Activated naive CD8-positive, alpha-beta T cell treated with anti-CD3 and anti-CD28 coated beads, Interleukin-2, amount 50 U/mL, for 24 hours (primary cell): ENCODE measurements around the gene SULT2B1.

ENCODE experiments used
- ATAC-seq: fragments of 150-1000 bp; cut with Tn5 transposase; one replicate; pipeline ENCODE4 v1.10.0; 2021
- DNase-seq: peaks from one replicate; pipeline ENCODE4 v3.0.0; 2021
- H3K27ac Mint-ChIP-seq: one replicate; pipeline ENCODE4 v1.8.0; 2021; ENCODE audit warnings: mild to moderate bottlenecking, mixed read lengths
- H3K27me3 Mint-ChIP-seq: one replicate; pipeline ENCODE4 v1.8.0; 2021; ENCODE audit warnings: mixed read lengths
- H3K36me3 Mint-ChIP-seq: one replicate; pipeline ENCODE4 v1.8.0; 2021; ENCODE audit warnings: low read depth, mixed read lengths
- H3K4me1 Mint-ChIP-seq: one replicate; pipeline ENCODE4 v1.8.0; 2021; ENCODE audit warnings: mixed read lengths
- H3K4me3 Mint-ChIP-seq: one replicate; pipeline ENCODE4 v1.8.0; 2021; ENCODE audit warnings: mild to moderate bottlenecking, moderate library complexity, mixed read lengths
- H3K9me3 Mint-ChIP-seq: one replicate; pipeline ENCODE4 v1.8.0; 2021; ENCODE audit warnings: mixed read lengths

Gene SULT2B1

GRCh38 chr19:48543121-48543710 lies 8.8 kb upstream of the SULT2B1 start:
- Mint-ChIP-seq H3K36me3 (no peaks in the 10 kb centered on the region), H3K27me3 (no peaks in the 10 kb centered on the region), H3K27ac (no peak overlapping the region), H3K4me3 (no peak overlapping the region), H3K9me3 (no peaks in the 10 kb centered on the region), H3K4me1 (no peaks in the 10 kb centered on the region)
- DNase-seq (no peak), ATAC-seq (no peak)

DNA sequence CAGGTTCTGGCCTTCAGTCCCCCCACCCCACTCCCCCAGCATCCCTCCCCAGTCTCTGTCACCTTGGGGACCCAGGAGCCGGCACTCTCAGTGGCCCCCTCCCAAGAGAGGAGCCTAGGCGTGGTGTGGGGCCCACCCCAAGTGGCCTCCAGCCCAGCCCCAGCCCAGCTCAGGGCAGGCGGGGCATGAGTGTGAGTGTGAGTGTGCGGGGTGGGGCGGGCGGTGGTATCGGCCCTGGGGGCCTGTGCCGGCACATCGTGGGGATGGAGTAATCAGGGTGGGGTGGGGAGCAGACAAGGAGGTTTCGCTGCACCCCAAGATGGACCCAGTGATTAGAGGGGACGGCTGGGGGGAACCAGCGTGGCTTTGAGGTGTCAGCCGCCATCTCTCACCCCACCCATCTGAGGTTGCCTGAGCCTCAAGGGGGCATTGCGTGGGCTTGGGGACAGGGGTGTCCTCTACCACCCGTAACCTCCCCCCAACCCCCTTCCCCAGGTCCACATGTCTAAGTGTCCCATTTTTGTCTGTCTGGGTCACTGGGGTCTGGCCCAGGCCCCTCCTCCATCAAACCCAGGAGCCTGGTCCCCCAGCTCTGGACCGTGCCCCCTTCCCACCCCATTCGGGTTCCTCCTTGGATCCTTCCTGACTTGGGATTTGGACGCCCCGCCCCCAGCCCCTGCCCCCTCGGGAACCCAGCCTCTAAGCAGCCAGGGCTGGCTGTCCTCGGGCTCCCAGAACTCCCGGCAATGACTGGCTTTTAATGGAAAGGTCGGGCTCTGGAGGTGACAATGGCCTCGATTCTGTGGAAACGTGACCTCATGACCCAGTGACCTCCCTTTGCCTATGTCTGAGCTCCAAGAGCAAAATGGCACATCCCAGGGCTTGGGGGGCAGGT lies 6.9 kb upstream of the SULT2B1 start:
- no peak overlapping the region for H3K27ac Mint-ChIP-seq
- DNase-seq = no peak
- no peaks in the 10 kb centered on the region for H3K36me3 Mint-ChIP-seq
- no peaks in the 10 kb centered on the region for H3K9me3 Mint-ChIP-seq
- no peaks in the 10 kb centered on the region for H3K4me1 Mint-ChIP-seq
- ATAC-seq = no peak
- H3K4me3 Mint-ChIP-seq = no peak overlapping the region
- no peaks in the 10 kb centered on the region for H3K27me3 Mint-ChIP-seq

DNA sequence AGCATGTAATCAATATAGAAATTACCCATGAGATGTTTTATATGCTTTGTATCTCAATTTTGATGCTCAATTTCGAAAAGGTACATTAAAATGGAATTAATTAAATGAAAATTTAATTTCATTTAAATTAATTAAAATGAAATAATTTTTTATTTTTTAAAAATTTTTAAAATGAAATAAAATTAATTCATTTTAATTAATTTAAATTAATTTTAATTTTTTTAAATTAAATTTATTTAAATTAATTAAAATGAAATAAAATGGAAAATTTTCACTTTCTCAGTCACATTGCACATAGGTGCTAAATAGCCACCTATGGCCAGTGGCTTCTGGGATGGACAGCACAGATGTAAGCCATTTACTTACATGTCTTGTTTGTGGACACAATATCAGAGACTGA lies 4.2 kb upstream of the SULT2B1 start:
- no peak for ATAC-seq
- Mint-ChIP-seq H3K4me1 (no peaks in the 10 kb centered on the region), H3K27ac (no peak overlapping the region), H3K9me3 (no peaks in the 10 kb centered on the region), H3K27me3 (no peaks in the 10 kb centered on the region), H3K4me3 (no peak overlapping the region), H3K36me3 (no peaks in the 10 kb centered on the region)
- DNase-seq = no peak

- DNase-seq (no peak), ATAC-seq (no peak)
- Mint-ChIP-seq H3K4me3 (no peak overlapping the region), H3K27me3 (no peaks in the 10 kb centered on the region), H3K4me1 (no peaks in the 10 kb centered on the region), H3K27ac (no peak overlapping the region), H3K36me3 (no peaks in the 10 kb centered on the region), H3K9me3 (no peaks in the 10 kb centered on the region)
Observed at GRCh38 chr19:48548253-48548911, 3.6 kb upstream of the SULT2B1 start.

GRCh38 chr19:48549380-48549779 lies 2.6 kb upstream of the SULT2B1 start:
- H3K27ac Mint-ChIP-seq = no peak overlapping the region
- no peak overlapping the region for H3K4me3 Mint-ChIP-seq
- ATAC-seq (no peak), DNase-seq (no peak)
- H3K27me3 Mint-ChIP-seq = no peaks in the 10 kb centered on the region
- H3K9me3 Mint-ChIP-seq = no peaks in the 10 kb centered on the region
- no peaks in the 10 kb centered on the region for H3K36me3 Mint-ChIP-seq
- no peaks in the 10 kb centered on the region for H3K4me1 Mint-ChIP-seq

DNA sequence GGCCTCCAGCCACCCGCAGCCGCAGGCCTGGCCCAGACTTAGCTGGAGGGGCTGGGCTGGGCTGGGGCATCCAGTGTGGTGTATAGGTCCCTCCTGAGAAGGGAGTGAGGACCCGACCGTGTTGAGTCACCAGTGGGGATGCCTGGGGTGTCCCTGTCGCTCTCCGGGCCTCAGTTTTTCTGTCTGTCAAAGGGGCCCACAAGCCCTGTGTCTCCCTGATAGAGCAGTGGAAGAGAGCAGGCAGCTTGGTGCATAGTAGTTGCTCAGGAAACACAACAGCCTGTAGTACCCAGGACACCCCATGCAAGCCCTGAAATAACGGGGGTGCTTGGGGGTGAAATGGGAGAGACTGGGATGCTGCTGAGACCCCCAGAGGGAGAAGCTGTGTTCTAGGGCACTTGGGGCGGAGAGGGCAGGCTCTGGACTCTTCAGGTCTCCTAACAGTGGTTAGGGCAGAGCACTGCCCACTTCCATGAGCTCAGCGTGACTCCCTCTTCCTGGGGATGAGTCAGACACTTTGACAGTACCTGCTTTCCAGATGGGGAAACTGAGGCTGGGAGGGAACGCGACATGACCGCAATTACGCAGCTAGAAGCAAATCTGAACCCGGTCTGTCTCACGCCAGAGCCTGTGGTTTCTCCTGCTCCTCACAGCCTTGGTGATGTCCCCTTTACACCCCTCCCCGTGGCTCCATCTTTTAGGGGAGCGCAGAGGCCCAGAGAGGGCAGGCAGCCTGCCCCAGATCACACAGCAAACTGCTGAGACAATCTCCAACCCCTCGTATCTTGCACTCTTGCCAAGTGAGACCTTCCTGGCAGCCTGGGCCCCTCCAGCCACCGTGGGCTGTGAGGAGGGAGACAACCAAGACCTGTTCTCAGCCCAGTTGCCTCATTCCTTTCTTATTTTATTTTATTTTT lies 692 bp downstream of the SULT2B1 start:
- H3K36me3 Mint-ChIP-seq = no peaks in the 10 kb centered on the region
- no peak overlapping the region for H3K27ac Mint-ChIP-seq
- H3K9me3 Mint-ChIP-seq = no peaks in the 10 kb centered on the region
- ATAC-seq = no peak
- H3K27me3 Mint-ChIP-seq = peaks cover 12% of the 10 kb centered on the region
- no peaks in the 10 kb centered on the region for H3K4me1 Mint-ChIP-seq
- no peak overlapping the region for H3K4me3 Mint-ChIP-seq
- DNase-seq = no peak

GRCh38 chr19:48553676-48554384 lies 1.9 kb downstream of the SULT2B1 start:
- DNase-seq (no peak), ATAC-seq (no peak)
- no peak overlapping the region for H3K27ac Mint-ChIP-seq
- H3K4me1 Mint-ChIP-seq = no peaks in the 10 kb centered on the region
- peaks cover 16% of the 10 kb centered on the region for H3K27me3 Mint-ChIP-seq
- no peaks in the 10 kb centered on the region for H3K9me3 Mint-ChIP-seq
- no peaks in the 10 kb centered on the region for H3K36me3 Mint-ChIP-seq
- no peak overlapping the region for H3K4me3 Mint-ChIP-seq

GRCh38 chr19:48554385-48555091 lies 2.6 kb downstream of the SULT2B1 start:
- no peaks in the 10 kb centered on the region for H3K9me3 Mint-ChIP-seq
- H3K27ac Mint-ChIP-seq = no peak overlapping the region
- H3K36me3 Mint-ChIP-seq = no peaks in the 10 kb centered on the region
- no peaks in the 10 kb centered on the region for H3K4me1 Mint-ChIP-seq
- DNase-seq = no peak
- no peak overlapping the region for H3K4me3 Mint-ChIP-seq
- peaks cover 20% of the 10 kb centered on the region for H3K27me3 Mint-ChIP-seq
- no peak for ATAC-seq

DNA sequence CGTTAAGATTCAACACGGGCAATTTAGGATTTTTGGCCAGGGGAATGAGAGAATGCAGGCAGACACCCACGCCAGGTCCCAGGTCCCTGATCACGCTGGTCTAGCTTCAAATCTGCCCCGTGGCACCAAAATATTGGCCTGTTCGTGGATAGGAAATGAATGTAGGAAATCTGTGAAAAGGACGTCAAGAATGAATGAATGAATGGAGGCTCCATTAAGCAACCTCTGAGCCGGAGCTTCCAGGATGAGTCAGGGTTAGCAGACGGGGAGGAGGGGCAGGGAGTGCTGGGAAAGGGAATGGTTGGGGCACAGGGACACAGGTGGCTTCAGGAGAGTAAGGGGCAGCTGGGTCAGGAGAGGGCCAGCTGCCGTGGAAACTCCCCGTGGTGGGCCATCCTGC lies 4.2 kb downstream of the SULT2B1 start:
- no peaks in the 10 kb centered on the region for H3K4me1 Mint-ChIP-seq
- no peaks in the 10 kb centered on the region for H3K9me3 Mint-ChIP-seq
- H3K4me3 Mint-ChIP-seq = no peak overlapping the region
- no peak for ATAC-seq
- H3K27me3 Mint-ChIP-seq = peaks cover 20% of the 10 kb centered on the region
- no peaks in the 10 kb centered on the region for H3K36me3 Mint-ChIP-seq
- H3K27ac Mint-ChIP-seq = peak overlapping the region; percentile 21
- DNase-seq = no peak

DNA sequence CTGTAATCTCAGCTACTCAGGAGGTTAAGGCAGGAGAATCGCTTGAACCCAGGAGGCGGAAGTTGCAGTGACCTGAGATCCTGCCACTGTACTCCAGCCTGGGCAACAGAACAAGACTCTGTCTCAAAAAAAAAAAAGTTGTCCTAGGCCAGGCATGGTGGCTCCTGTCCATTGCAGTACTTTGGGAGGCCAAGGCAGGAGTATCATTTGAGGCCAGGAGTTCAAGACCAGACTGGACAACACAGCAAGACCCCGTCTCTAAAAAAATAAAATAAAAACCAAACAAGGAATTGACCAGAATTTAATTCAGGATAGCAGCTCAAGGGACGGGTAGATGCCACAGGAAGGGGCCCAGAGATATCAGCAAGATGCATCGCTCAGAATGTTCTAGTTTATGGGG lies 4.9 kb downstream of the SULT2B1 start:
- Mint-ChIP-seq H3K27me3 (peaks cover 20% of the 10 kb centered on the region), H3K27ac (no peak overlapping the region), H3K4me1 (no peaks in the 10 kb centered on the region), H3K4me3 (no peak overlapping the region), H3K36me3 (no peaks in the 10 kb centered on the region), H3K9me3 (no peaks in the 10 kb centered on the region)
- no peak for ATAC-seq
- no peak for DNase-seq

DNA sequence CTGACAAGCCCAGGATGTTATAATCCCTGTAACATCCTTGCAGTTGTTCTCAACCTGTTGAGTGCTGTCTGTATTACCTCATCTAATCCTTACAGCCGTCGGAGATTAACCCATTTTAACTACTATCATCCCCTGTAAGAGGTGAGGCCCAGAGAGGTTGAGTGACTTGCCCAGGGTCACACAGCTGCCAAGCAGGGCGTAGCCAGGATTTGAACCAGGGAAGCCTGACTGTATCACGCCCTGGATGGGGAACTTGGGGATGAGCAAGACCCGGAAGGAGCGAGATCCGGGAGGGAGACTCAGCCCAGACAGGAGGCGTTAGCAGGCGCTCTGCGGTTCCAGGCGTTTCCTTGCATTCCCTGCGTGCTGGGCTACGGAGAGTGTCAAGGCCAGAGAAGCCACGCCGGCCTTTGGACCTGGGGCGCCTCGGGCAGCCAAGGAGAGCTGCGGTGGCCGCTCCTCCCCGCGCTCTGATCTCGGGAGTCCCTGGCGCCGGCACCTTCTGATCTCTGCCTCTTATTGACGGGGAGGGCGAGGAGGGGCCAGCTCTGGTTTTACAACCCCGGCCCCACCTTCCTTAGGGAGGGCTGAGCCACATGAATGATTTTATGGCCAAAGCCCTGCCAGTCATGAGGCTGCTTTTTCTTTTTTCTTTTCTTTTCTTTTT lies 6.2 kb downstream of the SULT2B1 start:
- ATAC-seq (no peak), DNase-seq (no peak)
- peaks cover 20% of the 10 kb centered on the region for H3K27me3 Mint-ChIP-seq
- no peak overlapping the region for H3K27ac Mint-ChIP-seq
- no peak overlapping the region for H3K4me3 Mint-ChIP-seq
- no peaks in the 10 kb centered on the region for H3K36me3 Mint-ChIP-seq
- no peaks in the 10 kb centered on the region for H3K4me1 Mint-ChIP-seq
- no peaks in the 10 kb centered on the region for H3K9me3 Mint-ChIP-seq

GRCh38 chr19:48560095-48560530 lies 8.1 kb downstream of the SULT2B1 start:
- Mint-ChIP-seq H3K27me3 (peaks cover 18% of the 10 kb centered on the region), H3K36me3 (no peaks in the 10 kb centered on the region), H3K4me1 (no peaks in the 10 kb centered on the region), H3K4me3 (no peak overlapping the region), H3K9me3 (no peaks in the 10 kb centered on the region), H3K27ac (no peak overlapping the region)
- DNase-seq (no peak), ATAC-seq (no peak)

DNA sequence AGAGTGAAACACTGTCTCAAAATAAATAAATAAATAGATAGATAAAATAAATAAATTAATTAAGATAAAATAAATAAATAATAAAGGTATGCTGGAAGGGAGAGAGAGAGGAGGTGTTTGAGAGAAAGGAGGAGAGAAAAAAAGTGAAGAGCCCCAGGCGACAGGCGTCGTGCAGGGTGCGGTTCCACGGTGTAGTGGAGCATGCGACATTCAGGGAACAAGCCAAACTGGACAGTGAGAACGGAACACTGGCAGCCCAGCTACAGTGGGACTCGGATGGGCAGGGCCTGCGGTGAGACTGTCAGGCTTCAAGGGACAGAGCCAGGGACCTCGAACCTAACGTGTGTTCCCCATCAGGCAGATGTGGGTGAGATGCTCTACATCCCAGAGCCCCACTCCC lies 9.4 kb downstream of the SULT2B1 start:
- ATAC-seq = no peak
- no peaks in the 10 kb centered on the region for H3K36me3 Mint-ChIP-seq
- no peak overlapping the region for H3K4me3 Mint-ChIP-seq

More for the DNA sequence above, 9.4 kb downstream of the SULT2B1 start:
- no peak overlapping the region for H3K27ac Mint-ChIP-seq
- peaks cover 11% of the 10 kb centered on the region for H3K27me3 Mint-ChIP-seq
- DNase-seq = no peak
- H3K4me1 Mint-ChIP-seq = no peaks in the 10 kb centered on the region
- no peaks in the 10 kb centered on the region for H3K9me3 Mint-ChIP-seq
